Measurements from ENCODE around the gene PLD1.

PLD1 gene

GRCh38 chr3:171677706-171678105 lies 132.6 kb downstream of the PLD1 start (continued):
- TF ChIP-seq ZNF169 (tag by site-specific recombination; IDR thresholded peaks at IDR 0.05): no peak

DNA sequence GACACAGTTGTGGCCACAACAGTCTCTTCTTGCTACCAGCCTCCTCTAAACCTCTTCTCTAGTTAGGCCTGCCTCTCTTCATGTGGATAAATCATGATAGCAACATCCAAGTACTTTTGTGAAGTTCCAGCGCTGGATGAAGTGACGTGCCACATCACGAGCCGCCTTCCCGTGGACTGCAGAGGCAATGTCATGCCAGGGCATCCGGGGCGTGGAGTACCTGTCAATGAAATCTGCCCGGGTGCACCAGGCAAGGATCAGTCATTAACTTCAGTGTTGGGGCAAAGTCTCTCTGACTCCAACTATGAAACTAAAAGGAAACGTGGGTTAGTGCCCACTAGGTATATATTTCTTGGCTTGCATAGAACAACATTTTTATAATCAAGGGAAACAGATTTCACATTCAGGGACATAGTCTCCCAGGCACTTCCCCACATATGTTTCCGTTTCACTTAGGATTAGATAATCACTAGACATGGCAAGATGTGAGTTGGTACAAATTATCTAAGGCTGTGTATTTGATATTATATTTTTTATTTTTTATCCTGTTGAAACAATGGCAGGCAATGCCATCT lies 133.6 kb downstream of the PLD1 start:
- POLR2A ChIA-PET: no interaction called here

GRCh38 chr3:171673951-171674350 lies 136.3 kb downstream of the PLD1 start:
- Histone ChIP-seq H3K4me3 (ENCODE audit: low read depth, low read length) (no peak overlapping the region), H3K27ac (ENCODE audit: extremely low read depth, low read depth, low read length) (no peak overlapping the region), H3K36me3 (ENCODE audit: control insufficient read depth in 2 of 2, insufficient read depth in 1 of 2, low read length in 2 of 2) (no peaks in the 10 kb centered on the region), H3K4me1 (ENCODE audit: control insufficient read depth, insufficient read depth, low read length) (no peaks in the 10 kb centered on the region), H3K9me3 (ENCODE audit: control insufficient read depth, insufficient read depth, low read depth, low read length) (no peaks in the 10 kb centered on the region)
- POLR2A ChIA-PET: no interaction called here
- TF ChIP-seq, protein P1, sequence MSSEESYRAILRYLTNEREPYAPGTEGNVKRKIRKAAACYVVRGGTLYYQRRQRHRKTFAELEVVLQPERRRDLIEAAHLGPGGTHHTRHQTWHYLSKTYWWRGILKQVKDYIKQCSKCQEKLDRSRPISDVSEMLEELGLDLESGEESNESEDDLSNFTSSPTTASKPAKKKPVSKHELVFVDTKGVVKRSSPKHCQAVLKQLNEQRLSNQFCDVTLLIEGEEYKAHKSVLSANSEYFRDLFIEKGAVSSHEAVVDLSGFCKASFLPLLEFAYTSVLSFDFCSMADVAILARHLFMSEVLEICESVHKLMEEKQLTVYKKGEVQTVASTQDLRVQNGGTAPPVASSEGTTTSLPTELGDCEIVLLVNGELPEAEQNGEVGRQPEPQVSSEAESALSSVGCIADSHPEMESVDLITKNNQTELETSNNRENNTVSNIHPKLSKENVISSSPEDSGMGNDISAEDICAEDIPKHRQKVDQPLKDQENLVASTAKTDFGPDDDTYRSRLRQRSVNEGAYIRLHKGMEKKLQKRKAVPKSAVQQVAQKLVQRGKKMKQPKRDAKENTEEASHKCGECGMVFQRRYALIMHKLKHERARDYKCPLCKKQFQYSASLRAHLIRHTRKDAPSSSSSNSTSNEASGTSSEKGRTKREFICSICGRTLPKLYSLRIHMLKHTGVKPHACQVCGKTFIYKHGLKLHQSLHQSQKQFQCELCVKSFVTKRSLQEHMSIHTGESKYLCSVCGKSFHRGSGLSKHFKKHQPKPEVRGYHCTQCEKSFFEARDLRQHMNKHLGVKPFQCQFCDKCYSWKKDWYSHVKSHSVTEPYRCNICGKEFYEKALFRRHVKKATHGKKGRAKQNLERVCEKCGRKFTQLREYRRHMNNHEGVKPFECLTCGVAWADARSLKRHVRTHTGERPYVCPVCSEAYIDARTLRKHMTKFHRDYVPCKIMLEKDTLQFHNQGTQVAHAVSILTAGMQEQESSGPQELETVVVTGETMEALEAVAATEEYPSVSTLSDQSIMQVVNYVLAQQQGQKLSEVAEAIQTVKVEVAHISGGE (tag by site-specific recombination; conservative IDR thresholded peaks at IDR 0.05; ENCODE audit: low read depth): no peak
- TF ChIP-seq ZSCAN16 (tag by site-specific recombination; IDR thresholded peaks at IDR 0.05) (no peak), ZNF138 (tag by site-specific recombination; IDR thresholded peaks at IDR 0.05; ENCODE audit: borderline replicate concordance) (no peak), ZBTB1 (tag by site-specific recombination; IDR thresholded peaks at IDR 0.05) (no peak), ZFHX2 (tag by site-specific recombination; conservative IDR thresholded peaks at IDR 0.05) (no peak), ZNF335 (tag by site-specific recombination; conservative IDR thresholded peaks at IDR 0.05) (no peak), ZNF174 (tag by site-specific recombination; IDR thresholded peaks at IDR 0.05) (no peak), BCL11A (tag by site-specific recombination; IDR thresholded peaks at IDR 0.05; ENCODE audit: low read depth) (no peak), ZNF24 (tag by site-specific recombination; IDR thresholded peaks at IDR 0.05) (no peak), ZNF248 (tag by site-specific recombination; IDR thresholded peaks at IDR 0.05) (no peak)
- CTCF ChIA-PET: interaction anchor here (0.6 kb wide), 1 partner anchor 99 kb away, joined by 3 read pairs; no protein-coding TSS in a partner anchor

More for the DNA sequence above, 133.6 kb downstream of the PLD1 start:
- CTCF ChIA-PET: no interaction called here
- no peak for TF ChIP-seq ZEB2 (tag by site-specific recombination; IDR thresholded peaks at IDR 0.05)
- no peak for TF ChIP-seq ZNF785 (tag by site-specific recombination; IDR thresholded peaks at IDR 0.05)
- TF ChIP-seq YY2 (tag by site-specific recombination; IDR thresholded peaks at IDR 0.05): no peak
- no peak for TF ChIP-seq ZNF549 (tag by site-specific recombination; IDR thresholded peaks at IDR 0.05)
- no peak for TF ChIP-seq ZNF37A (tag by site-specific recombination; IDR thresholded peaks at IDR 0.05)
- TF ChIP-seq ZNF146 (tag by site-specific recombination; IDR thresholded peaks at IDR 0.05): no peak
- no peak for TF ChIP-seq ZNF416 (tag by site-specific recombination; IDR thresholded peaks at IDR 0.05)
- TF ChIP-seq ZSCAN30 (tag by site-specific recombination; IDR thresholded peaks at IDR 0.05): no peak
- no peak for TF ChIP-seq ZNF223 (tag by site-specific recombination; IDR thresholded peaks at IDR 0.05)
- TF ChIP-seq ZBTB48 (tag by site-specific recombination; IDR thresholded peaks at IDR 0.05): no peak
- no peak for TF ChIP-seq HOXA7 (CRISPR knock-in tag; IDR thresholded peaks at IDR 0.05; ENCODE audit: borderline replicate concordance)
- no peak for TF ChIP-seq ZNF302 (tag by site-specific recombination; IDR thresholded peaks at IDR 0.05; ENCODE audit: low read depth)
- no peak for TF ChIP-seq ZNF449 (tag by site-specific recombination; IDR thresholded peaks at IDR 0.05)
- TF ChIP-seq KLF9 (tag by site-specific recombination; IDR thresholded peaks at IDR 0.05; ENCODE audit: low read depth): no peak
- TF ChIP-seq SALL2 (tag by site-specific recombination; IDR thresholded peaks at IDR 0.05; ENCODE audit: borderline replicate concordance): no peak
- no peak for TF ChIP-seq MZF1 (tag by site-specific recombination; IDR thresholded peaks at IDR 0.05; ENCODE audit: borderline replicate concordance)
- TF ChIP-seq ZNF335 (tag by site-specific recombination; conservative IDR thresholded peaks at IDR 0.05): no peak
- TF ChIP-seq, protein P2, sequence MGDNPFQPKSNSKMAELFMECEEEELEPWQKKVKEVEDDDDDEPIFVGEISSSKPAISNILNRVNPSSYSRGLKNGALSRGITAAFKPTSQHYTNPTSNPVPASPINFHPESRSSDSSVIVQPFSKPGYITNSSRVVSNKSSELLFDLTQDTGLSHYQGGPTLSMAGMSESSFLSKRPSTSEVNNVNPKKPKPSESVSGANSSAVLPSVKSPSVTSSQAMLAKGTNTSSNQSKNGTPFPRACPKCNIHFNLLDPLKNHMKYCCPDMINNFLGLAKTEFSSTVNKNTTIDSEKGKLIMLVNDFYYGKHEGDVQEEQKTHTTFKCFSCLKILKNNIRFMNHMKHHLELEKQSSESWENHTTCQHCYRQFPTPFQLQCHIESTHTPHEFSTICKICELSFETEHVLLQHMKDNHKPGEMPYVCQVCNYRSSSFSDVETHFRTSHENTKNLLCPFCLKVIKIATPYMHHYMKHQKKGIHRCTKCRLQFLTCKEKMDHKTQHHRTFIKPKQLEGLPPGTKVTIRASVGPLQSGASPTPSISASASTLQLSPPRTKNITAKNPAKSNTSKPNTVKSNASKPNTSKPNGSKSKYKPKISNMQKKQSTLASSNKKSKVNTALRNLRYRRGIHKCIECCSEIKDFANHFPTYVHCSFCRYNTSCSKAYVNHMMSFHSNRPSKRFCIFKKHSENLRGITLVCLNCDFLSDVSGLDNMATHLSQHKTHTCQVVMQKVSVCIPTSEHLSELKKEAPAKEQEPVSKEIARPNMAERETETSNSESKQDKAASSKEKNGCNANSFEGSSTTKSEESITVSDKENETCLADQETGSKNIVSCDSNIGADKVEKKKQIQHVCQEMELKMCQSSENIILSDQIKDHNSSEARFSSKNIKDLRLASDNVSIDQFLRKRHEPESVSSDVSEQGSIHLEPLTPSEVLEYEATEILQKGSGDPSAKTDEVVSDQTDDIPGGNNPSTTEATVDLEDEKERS (tag by site-specific recombination; IDR thresholded peaks at IDR 0.05): no peak
- TF ChIP-seq ZNF26 (tag by site-specific recombination; IDR thresholded peaks at IDR 0.05): no peak
- H3K4me3 ChIP-seq (ENCODE audit: low read depth, low read length): no peak overlapping the region
- H3K27ac ChIP-seq (ENCODE audit: extremely low read depth, low read depth, low read length): no peak overlapping the region
- H3K4me1 ChIP-seq (ENCODE audit: control insufficient read depth, insufficient read depth, low read length): peaks cover 4% of the 10 kb centered on the region; the same call in 1 of the 2 replicates
- H3K9me3 ChIP-seq (ENCODE audit: control insufficient read depth, insufficient read depth, low read depth, low read length): no peaks in the 10 kb centered on the region
- no peaks in the 10 kb centered on the region for H3K36me3 ChIP-seq (ENCODE audit: control insufficient read depth in 2 of 2, insufficient read depth in 1 of 2, low read length in 2 of 2)

Measured in HEK293 (cell line).